Measurements from ENCODE around the gene GOLGA6A.
A peak's percentile ranks its signal among the peaks of the same experiment; 100 is the strongest.
"Not testable (repeated sequence)": the region's sequence is repeated elsewhere in the genome, so short reads cannot be mapped to it uniquely, and the experiment has no call there.

Gene GOLGA6A, protein sequence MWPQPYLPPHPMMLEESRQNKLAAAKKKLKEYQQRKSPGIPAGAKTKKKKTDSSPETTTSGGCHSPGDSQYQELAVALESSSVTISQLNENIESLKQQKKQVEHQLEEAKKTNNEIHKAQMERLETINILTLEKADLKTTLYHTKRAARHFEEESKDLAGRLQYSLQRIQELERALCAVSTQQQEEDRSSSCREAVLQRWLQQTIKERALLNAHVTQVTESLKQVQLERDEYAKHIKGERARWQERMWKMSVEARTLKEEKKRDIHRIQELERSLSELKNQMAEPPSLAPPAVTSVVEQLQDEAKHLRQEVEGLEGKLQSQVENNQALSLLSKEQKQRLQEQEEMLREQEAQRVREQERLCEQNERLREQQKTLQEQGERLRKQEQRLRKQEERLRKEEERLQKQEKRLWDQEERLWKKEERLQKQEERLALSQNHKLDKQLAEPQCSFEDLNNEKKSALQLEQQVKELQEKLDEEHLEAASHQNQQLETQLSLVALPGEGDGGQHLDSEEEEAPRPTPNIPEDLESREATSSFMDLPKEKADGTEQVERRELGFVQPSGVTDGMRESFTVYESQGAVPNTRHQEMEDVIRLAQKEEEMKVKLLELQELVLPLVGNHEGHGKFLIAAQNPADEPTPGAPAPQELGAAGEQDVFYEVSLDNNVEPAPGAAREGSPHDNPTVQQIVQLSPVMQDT

DNA sequence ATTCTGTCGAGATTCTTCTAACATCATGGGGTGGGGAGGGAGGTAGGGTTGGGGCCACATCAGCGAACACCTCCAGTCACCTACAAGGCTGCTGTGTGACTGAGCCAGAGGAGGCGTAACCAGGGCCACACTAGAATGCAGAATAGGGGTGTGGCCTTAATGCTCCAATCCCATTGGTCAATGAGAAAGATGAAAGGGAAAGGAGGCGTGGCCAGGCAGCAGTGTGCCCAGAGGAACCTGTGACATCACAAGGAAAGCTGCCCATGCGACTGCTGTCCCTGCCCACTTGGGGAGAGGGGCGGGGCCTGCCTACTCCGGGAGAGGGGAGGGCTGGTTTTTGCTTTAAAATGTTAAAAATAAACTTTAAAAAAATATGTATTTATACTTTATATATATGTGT, at the start of gene GOLGA6A:
TSS of gene GOLGA6A (minus strand) at position 101 of the 400 bp plus-strand sequence. CDS start at position 60, 41 bp downstream.
- not testable (repeated sequence) for DNase-seq

DNA sequence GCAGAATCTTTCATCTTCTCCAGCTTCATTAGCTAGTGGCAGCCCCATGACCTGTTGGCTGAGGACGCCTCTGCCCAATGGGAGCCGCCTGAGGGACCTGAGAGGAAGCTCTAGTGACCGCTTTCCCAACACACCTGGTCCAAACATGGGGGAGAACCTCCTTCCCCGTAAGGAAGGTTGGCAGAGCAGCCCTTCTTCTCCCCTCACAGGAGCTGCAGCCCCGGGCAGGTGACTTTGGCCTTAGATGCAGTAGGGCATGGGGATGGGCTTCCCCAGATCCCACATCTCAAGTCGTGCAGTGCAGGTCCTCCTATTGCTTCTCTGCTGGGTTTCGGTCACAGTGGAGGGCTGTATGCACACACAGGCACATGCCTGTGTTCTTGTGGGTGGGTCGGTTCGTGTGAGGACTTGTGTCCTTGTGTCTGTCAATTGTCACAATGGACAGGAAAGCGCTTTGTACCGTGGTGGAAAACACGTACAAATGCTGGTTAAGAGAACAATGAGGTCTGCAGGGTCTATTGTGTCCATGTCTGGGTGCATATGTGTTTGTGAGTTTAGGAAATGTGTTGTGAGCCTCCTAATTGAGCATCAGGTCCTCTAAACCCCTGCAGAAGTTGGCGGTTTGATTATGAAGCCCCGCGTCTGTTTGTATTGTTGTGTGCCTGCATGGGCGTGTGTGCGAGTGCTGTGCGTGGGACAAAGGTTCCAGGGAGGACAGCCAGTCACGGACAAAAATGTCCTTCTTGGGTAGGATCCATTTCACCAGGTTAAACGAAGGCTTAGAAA, 49.5 kb upstream of the GOLGA6A start:
- DNase-seq = no peak

DNA sequence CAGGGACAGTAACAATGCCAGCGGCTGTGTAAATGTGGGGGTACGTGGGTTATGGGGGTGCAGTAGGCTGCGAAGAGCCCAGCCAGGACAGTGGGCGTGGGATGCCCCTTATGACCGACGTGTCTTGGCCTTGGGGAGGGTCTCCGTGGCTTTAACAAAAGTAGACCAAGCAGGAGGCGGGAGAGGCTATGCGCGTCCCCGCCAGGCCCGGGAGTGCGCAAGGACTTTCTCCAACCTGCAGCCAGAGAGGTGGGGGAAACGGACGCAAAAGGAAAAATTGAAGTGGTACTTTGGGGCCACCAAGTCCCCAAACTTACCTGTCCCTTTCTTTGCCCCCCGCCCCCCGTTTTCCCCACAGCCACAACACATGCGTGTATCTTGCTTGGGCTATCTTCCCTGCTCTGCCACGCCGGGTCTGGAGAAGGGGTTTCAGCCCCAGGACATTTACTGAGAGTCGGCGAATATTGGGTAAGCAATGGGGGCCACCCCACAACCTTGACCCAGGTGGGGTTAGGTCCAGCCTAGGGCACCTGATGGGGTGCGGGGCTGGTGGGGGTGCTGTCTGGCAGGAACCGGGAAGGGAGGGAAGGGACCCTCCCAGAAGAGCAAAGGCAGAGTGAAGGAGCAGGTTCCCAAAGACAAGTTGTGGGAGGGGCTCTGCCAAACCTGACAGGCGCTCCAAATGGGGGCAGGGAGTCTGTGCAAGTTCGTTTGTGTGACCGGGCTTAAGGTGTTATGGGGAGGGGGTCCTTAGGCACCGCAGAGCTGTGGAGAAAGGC, 48.7 kb upstream of the GOLGA6A start:
- no peak for DNase-seq

DNA sequence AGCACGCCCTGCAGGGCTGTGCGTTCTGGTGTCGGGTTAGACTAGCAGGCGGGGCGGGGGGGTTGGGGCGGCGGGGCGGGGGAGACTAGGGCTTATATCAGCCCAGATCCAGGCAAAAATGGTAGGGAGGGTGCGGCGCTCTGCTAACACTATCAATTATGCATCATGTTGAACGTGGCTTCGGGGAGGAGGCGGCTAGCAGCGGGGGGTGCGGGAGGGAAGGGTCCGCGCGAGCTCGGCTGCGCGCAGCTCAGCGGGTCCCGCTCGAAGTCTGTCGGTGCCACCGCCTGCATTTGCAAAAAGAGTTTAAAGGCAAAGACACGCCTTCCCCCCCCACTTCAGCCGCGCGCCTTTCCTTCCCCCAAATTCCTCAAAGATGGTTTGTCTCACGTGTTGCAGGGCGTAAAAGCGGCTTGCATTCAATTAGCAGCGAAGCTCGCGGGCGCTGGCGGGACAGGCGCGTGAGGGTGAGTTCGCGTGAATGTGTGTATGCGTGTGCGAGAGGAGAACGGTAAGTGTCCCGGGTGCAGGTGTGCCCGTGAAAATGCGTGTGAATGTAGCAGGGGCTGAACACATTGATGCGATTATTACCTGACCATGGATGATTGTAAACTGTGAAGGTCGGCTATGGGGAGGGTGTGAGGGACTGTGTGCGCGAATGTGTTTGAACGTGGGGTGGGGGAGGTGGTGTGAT, 48.0 kb upstream of the GOLGA6A start, which contains the start of gene ISLR2:
TSS of gene ISLR2 (plus strand) at position 432 of the 694 bp plus-strand sequence. CDS start 2,169 bp downstream, outside the sequence.
- no peak for DNase-seq

DNA sequence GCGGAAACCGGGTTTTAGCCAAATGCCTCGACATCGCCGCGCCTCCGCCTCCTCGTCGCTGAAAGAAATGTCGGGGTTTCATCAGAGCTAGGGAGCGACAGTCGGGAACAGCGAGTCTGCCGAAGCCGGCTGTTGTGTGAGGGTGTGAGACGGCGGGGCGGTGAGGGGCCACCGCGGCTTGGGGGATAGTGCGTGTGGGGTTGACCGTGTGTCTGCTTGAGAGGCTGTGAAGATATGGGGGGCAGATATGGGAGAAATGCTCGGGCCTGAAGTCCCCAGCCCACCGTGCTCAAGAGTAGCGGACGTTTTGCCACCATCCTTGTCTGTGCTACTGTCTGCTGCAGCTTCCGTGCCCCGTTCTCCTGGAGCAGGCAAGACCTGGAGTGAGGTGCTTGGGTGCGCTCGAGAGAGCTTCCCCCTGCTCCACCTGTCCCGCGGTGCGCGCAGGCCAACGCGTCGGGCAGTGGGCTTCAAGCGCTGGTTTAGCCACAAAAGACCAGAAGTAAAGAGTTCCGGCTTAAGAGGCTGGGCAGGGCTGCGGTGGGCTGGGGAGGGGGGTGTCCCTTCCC, 47.3 kb upstream of the GOLGA6A start:
- no peak for DNase-seq

DNA sequence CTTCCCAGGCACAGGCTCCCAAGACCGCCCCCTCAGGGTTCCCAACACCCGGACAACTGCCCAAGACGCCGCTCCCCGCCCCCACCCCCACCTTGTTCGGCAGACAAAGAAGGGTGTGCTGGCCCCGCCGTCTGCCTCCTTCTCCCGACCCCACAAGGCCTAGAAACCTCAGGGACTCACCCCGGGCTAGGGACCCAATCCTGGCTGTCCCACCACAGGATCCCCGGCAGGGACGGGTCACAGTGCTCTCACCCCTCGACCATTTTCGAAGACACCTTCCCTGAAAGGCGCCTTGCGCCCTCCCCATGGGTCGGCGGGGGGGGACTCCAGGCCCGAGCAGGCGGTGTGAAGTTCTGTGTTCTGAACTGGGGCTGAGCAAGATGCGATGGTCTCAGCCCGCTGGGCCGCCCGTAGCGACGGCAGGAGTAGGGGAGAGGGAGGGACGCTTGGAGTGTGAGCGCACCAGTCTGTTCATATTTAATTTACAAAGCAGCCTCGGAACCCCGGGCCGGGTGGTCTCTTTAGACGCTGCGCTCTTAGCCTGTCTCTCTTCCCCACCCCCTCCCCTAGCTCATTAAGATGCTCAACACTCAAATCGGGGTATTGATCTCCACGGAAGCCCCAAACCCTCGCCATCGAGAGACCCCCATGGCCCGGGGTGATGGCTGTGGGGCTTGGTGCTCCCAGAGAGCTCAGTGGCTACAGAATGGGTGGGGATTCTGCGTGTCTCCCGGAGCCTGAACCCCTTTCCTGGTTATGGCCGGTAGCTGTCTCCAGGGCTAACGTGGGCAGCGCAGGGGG, 46.6 kb upstream of the GOLGA6A start:
- no peak for DNase-seq

DNA sequence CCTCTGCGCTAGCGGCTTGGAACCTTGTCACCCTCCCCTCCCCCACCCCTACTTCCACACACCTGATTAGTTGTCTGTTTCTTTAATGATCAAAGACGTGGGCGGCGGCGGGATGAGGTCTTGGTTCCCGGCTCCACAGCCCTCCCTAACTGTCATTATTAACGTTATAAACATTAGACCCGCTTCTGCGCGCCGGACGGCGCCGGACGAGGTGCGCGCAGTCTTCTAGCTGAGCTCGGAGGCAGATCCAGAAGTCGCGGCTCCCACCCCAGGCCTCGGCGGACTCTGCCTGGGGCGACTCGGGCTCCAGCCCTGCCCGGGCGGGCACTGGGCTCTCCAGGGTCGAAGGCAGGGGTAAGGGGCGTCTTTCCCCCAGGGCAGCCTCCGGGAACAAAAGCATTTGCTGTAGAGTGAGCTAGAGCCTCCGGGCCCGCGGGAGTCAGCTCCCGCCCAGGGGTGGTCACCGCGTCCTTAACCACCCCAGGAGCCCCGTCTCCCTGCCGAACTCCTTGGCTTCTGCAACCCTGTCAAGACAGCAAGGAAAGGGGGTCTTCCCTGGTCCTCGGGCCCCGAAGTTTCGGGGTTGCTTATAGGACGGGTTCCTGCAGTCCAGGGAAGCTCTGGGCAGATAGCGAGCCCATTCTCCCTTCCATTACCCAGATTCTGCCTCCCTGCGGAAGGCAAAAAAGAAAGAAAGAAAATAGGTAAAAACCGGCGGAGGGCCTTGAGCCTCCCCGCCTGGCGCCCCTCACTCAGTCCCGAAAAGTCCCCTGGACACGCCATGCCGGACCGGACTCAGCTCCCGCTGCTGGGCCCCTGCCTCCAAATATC, 45.8 kb upstream of the GOLGA6A start:
- no peak for DNase-seq

DNA sequence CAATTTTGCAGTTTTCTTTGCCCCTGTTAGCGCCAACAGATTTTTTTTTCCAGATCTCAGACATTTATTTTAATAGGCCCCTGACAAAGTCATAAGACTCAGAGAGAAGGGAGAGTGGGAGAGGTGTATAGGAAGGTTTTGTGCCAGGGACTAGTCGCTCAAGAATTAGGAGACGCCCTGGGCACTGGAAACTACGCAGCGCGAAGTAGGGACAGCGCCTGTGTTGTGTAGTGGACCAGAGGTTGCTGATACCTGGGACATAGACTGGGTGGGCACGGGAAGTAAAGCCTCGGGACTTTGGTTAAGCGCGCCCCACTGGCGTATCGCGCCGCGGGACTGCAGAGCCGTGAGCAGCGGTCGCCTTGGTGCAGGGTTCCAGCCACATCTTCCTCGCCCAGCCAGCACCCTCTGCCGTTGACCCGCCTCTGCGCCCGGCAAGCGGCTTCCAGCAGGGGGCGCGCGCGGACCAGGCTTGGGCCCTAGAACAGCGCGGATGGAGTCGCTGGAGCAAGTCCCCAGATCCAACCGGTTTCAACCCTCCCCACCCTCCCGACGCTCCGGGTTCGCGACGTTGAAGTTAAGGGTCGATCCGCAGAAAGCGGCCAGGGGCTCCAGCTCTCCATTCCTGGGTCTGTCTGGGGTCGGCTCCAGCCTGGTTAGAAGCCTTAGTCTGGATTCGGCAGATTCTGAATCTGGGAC, 45.1 kb upstream of the GOLGA6A start:
- DNase-seq = peak; percentile 87

DNA sequence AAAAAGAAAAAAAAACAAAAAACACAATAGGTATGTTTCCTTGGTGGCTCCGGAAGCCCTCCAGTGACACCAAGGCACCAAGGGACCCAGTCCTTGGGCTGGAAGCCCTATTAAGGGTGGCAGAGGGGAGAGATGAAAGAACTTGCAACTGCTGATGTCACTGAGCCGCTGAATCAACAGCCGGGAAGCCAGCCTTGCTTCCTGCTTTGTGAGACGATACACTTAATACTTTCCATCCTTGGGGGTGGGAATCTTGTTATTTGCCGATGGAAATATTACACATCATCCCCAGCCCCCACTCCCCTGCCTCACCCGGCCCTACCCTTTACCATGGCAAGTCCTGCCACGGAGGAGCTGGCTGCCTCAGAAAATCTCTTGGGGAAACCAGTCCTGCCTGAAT, 42.4 kb upstream of the GOLGA6A start:
- DNase-seq = no peak

DNA sequence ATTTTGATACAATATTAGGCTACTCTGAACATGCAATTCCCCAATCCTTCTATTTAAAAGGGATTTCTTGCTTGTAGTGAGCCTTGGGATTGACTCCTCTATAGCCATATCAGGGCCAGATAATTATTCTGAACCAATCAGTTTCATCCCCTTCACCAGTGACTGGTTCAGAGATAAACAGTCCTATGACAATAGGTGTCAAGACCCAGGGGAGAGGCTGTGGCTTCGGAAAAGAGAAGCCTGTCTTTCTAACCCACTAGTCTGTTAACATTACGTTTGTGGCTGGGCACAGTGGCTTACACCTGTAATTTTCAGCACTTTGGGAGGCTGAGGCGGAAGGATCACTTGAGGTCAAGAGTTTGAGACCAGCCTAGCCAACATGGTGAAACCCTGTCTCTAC, 41.8 kb upstream of the GOLGA6A start:
- no peak for DNase-seq

DNA sequence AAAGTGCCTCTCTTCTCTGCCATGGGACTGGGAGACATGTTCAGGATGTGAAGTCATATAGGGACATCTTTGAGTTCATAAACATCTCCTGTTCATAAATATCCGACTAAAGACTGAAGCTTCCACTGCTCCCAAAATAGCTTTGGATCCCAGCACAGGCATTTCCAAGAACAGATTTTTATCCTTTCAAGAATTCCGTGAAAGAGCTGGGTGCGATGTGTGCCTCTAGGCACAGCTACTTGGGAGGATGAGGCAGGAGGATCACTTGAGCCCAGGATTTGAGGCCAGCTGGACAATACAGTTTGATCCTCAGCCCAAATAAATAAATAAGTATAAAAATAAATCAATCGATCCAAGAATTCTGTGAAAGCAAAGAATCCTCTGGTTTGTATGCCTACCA, 41.3 kb upstream of the GOLGA6A start:
- DNase-seq = no peak

DNA sequence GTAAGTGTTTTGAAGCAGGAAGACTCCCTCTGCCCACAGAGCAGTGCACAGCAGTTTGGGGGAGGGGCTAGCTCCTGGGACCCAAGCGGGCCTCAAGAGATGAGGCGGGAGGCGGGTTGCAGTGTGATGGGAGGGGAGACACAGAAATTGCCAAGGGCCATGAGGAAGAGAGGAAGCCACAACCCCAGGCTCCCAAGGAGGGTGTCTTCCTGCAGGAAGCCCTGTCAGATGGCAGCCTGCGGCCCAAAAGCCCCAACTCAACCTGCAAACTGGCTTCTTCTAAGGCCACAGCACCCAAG, 40.7 kb upstream of the GOLGA6A start:
- DNase-seq = no peak

DNA sequence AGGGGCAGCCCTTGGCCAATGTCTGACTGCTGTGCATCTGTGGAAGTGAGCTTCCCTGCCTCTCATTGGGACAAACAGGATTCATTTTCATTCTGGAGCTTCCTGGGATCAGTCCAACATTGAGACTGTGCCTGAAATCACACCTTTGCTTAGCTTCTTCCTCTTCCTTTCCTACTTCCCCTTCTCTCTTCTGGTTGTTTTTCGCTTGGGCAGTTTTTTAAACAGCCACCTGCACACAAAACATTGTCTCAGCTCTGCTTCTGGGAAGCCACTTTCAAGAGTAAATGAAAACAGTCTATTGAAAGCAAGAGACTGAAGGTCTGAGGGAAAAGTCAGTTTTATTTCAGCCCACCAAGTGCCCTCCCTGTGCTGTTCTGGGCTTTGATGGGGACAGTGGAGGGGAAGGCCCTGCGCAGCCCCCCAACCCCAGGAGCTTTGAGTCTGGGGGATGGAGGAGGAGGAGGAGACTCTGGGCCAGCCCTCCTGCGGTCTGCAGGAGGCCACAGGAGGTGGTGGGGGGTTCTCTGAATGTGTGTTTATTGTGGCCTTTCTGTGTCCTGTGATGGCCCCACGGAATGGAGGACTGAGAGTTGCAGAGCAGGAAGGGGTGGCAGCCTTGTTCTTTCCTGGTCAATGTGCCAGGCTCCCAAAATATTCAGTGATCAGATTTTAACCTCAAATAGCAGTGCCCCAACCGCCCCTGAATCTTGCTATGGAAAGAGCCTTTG, 40.2 kb upstream of the GOLGA6A start:
- no peak for DNase-seq

DNA sequence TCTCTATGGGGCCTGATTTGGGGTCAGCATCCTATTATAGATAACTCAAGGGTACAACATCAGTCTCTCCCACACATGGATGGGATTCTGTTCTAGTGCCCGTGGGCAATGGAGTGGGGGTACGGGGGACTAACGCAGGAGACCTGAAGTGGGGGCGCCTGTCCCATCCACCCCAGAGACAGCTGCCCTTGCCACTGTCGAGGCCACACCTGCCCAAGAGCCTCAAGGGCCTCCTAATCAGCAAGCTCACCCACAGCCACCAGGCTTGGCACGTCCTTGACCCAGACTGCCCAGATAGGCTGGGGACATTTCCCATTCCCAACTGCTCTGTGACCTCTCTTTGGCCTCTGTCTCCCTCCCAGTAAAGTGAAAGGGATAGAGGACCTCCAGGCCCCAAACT, 39.5 kb upstream of the GOLGA6A start:
- no peak for DNase-seq

DNA sequence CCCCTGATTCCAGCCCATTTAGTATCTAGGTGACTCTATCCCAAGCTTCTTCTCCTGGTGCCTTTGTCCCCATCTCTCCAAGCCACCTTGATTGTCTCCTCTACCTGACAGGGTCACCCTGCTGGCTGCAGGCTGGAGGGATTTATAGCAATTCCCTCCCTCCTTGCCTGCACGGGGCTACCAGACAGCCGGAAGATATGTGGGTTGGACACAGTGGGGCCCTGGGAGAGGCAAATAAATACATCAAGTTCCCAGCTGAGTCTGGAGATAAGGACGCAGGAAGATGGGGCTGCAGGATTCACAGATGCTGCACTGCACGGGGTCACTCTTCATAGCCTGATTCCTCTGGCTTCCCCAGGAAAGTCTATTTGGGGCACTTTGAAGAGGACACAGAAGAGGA, 38.7 kb upstream of the GOLGA6A start:
- DNase-seq = no peak

DNA sequence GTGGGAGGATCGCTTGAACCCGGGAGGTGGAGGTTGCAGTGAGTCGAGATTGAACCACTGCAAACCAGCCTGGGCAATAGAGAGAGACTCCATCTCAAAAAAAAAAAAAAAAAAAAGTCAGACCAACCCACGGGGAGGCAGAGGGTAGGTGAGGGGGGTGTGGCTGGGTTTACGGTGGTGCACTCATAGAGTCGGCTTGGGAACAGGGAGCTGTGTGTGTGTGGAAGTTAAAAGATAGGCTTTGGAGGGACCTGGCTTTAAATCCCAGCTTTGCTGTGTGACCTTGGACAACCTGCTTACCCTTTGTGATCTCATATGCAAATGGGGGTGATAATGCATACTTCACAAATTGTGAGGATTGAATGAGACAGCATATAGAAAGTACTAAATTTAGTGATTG, 38.1 kb upstream of the GOLGA6A start:
- DNase-seq = no peak

DNA sequence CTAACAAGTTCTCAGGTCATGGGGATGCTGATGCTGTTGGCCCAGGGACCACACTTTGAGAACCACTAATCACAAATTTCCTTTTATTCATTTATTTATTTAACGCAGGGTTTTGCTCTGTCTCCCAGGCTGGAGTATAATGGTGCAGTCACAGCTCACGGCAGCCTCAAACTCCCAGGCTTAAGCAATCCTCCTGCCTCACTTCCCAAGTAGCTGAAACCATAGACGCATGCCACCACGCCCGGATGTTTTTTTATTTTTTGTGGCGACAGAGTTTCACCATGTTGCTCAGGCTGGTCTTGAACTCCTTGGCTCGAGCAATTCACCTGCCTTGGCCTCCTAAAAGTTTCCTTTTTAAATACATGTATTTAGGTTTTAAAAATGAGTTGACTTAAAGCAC, 27.4 kb upstream of the GOLGA6A start:
- no peak for DNase-seq

DNA sequence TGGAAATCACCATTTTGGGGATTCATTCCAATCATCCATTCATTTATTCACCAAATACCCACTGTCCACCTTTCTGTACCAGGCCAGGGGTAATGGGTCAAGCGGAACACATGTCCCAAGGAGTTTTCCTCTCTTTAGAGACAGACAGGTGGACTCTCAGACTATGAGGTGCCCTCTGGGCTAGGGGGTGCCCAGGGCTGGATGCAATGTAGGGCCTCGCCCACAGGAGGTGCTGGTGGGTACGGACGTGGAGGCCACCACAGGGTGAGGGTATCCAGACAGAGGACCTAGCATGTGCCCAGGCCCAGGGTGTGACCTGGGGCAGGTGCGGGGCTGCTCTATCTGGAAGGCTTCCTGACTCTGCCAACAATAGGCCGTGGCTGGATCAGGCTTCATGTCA, 26.3 kb upstream of the GOLGA6A start:
- not testable (repeated sequence) for DNase-seq

DNA sequence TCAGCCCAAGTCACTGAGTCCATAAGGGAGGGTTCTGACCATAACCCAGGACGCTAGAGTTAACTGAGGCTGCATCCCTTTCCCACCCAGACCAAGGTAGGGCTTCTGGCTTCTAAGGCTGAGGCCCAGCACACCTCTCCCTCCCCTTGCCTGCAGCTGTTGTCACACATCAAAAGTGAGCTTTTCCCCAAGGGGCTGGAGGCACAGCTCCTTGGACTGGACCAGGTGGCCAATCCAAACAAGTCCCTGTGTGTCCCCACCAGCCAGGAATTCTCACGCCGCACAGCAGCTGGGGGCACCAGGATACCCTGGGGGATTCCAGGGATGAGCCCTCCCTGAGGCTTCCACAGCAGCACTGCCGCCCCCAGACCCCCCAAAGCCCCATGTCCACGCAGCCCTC, 25.8 kb upstream of the GOLGA6A start:
- no peak for DNase-seq
